ENCODE measurements around the gene LHFPL3.

Gene LHFPL3

GRCh38 chr7:104761892-104762291, 433.5 kb downstream of the LHFPL3 start:
- no peak for DNase-seq

- DNase-seq, result no peak
These were observed 438.7 kb downstream of the LHFPL3 start for GRCh38 chr7:104767113-104767512.

GRCh38 chr7:104767826-104768536, 439.6 kb downstream of the LHFPL3 start:
- no peak for DNase-seq

GRCh38 chr7:104772405-104773345, 444.3 kb downstream of the LHFPL3 start:
- no peak for DNase-seq

GRCh38 chr7:104773796-104774195, 445.4 kb downstream of the LHFPL3 start:
- no peak for DNase-seq

GRCh38 chr7:104775531-104775930, 447.1 kb downstream of the LHFPL3 start:
- DNase-seq, result no peak

- no peak for DNase-seq
These were observed 448.9 kb downstream of the LHFPL3 start for GRCh38 chr7:104777301-104777800.

- DNase-seq, result no peak
These were observed 451.5 kb downstream of the LHFPL3 start for GRCh38 chr7:104779888-104780287.

- DNase-seq, result no peak
These were observed 456.3 kb downstream of the LHFPL3 start for GRCh38 chr7:104784686-104785085.

- no peak for DNase-seq
These were observed 461.4 kb downstream of the LHFPL3 start for GRCh38 chr7:104789780-104790179.

GRCh38 chr7:104790440-104790839, 462.0 kb downstream of the LHFPL3 start:
- DNase-seq, result no peak

DNA sequence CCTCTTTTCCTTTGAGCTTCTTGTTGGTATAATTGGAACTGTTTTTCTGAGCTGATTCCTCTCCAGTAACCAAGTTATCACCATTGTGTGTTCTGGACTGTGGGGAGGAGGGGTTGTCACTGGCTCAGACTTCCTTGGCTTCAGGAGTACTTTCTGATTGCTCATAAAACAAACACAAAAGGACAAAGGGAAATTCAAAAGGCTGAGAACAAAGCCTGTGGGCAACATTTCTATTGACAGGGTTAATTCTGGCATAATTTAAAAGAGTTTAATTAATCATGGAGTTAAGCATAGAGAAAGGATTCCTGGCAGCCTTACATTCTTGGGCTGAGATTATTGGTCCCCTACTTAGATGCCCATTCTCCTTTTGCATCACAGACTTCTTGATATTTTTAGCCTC, 462.7 kb downstream of the LHFPL3 start:
- no peak for DNase-seq

- no peak for DNase-seq
These were observed 464.7 kb downstream of the LHFPL3 start for GRCh38 chr7:104793066-104793465.

DNA sequence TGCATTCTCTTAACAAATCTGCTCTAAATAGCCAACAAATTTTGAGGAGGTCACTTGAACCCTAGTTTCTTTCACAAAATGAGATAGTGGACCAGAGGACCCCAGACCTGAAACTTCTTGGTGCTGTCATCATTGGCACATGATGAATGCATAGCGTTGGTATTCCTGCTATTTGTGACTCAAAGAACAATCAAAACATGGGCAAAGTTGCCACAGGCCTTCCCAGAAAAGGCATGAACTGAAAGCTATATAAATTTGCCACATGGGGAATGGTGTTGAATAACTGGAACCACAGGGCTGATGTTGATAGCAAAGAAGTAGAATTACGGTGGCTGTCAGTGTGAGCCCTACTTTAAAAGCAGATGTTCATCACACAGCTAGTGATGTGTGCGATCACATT, 465.8 kb downstream of the LHFPL3 start:
- DNase-seq, result no peak

GRCh38 chr7:104794589-104794988, 466.2 kb downstream of the LHFPL3 start:
- DNase-seq, result no peak

DNA sequence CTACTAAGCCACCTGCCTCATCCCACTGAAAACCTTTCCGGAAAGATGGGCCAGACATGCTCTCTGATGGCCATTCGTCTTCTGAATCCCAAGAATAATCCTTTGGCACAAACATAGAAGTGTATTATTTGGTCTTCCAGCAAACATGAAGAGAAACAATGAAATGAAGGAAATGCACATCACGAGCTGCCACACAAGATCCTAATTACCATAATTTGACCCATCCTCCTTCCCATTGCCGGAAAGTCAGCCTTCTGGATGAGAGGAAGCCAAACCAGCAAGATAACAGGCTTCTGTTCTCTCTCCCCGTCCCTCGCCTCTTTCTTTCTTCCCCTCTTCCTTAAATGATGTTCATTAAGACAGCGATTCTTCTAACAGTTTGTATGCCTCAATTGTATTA, 466.7 kb downstream of the LHFPL3 start:
- no peak for DNase-seq

DNA sequence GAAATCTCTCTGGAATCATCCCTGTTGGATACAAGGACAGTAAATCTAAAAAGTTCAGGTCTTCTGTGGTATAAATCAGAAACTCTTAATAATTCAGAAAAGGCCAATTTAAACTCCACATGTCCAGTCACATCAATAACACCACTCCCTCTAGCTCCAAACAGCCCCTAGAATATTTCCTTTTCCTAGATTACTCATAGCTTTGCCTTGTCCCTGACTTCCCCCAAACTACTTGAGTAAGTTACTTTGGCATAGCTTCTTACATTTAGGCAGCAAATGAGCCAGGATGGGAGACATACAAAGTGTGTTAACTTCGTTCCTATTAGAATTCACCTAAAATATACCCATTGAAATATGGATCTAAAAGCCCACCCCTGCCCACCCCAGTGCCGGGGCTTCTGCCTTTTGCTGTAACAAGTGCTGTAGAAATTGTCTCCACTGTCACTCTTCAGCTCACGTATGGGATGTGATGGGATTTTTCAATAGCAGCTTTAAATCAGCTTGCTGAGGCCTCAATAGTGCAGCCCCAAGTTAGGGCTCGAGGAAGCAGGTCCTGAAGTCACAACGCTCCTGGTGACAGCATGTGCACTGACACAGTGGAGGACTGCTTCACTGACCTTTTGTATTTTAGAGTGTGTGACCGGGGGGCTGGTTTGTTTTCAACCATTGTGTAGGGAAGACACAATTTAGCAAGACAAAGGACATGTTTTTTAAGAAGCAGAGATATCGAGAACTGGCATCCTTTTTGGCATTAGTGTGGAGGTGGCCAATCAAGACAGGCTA, 467.4 kb downstream of the LHFPL3 start:
- DNase-seq, result no peak

DNA sequence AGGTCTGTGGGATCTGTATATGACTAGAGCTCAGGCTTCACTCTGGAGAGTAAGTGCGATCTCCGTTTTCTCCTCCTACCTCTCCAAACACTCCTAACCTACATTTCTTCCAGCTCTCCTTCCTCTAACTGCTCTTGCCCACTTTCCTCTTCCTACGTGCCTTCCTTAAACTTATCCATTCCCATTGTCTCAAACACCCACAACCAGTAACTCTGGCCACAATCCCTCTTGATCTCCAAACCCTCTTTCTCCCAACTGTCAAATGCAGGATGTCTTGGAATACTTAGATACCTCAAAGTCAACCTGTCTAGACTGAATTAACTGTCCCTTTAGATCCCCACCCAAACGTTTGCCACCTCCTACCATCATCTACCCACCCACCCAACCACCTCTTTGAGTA, 471.9 kb downstream of the LHFPL3 start:
- no peak for DNase-seq

- DNase-seq, result no peak
These were observed 472.6 kb downstream of the LHFPL3 start for GRCh38 chr7:104801022-104801421.

GRCh38 chr7:104803931-104804330, 475.5 kb downstream of the LHFPL3 start:
- DNase-seq, result no peak

- DNase-seq, result no peak
These were observed 476.3 kb downstream of the LHFPL3 start for GRCh38 chr7:104804696-104805095.

DNA sequence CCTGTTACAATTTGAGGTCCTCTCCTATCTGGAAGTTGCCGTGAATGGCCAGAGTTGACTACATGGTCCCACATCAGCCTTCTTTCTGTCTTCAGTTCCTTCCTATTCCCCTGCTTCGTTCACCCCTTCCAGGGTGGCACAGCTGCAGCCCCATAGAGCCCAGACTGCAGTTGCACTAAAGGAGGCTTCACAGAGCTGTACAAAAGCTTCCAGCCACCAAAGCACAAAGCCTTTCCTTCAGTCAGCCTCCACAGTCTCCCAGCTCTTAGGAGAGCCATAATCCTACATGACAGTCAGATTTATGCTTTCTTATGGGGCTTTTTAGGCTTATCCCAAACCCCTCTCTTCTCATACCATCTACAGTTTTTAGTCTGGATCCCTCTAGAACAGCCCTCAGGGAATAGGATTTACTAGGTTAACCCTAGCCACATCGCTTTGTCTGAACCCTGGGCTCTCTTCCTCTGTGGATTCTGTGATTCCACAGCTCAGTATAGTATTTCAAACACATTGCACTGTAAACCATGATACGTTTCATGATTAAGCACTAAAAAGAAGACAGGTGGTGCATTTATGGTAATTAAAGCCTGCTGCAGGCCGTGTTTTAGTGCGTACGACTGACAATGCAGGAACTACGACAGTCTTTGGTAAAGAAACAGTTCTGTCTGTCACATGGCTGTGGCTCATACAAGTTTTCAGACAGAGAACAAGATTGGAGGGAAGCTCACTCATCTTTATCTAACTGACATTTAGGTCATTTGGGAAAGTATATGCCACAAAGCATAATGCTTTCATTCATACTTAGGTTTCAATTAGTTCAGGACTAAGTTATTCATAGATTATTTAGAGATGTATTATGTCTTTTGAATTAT, 477.3 kb downstream of the LHFPL3 start:
- no peak for DNase-seq

All from NCI-H510A (cell line).